Activated CD4-positive, CD25-positive, alpha-beta regulatory T cell treated with anti-CD3 and anti-CD28 coated beads, Interleukin-2, amount 50 U/mL, for 24 hours (primary cell): ENCODE data around the gene RNASE7.

ENCODE experiments used
- ATAC-seq, 2 donors: fragments of 150-1000 bp; cut with Tn5 transposase; one replicate each; pipeline ENCODE4 v1.10.0; 2021; ENCODE audit warnings: mild to moderate bottlenecking in 1 of 2, moderate library complexity in 1 of 2

RNASE7 gene

GRCh38 chr14:21069388-21070082 is 27.4 kb downstream of the RNASE7 start:
- ATAC-seq, result no peak

GRCh38 chr14:21070083-21070609 is 28.0 kb downstream of the RNASE7 start, which contains the start of gene ARHGEF40:
Gene ARHGEF40, plus strand, starts transcription at chr14:21070304. Its CDS starts 93 bp downstream, at chr14:21070397.
- no peak for ATAC-seq

GRCh38 chr14:21070610-21071224 is 28.6 kb downstream of the RNASE7 start:
- peak; percentile 16 to 21 for ATAC-seq

- peak; percentile 55 to 65 for ATAC-seq
Measured at GRCh38 chr14:21071225-21072030, 29.3 kb downstream of the RNASE7 start.

- ATAC-seq, result no peak
Measured at GRCh38 chr14:21072031-21072473, 29.9 kb downstream of the RNASE7 start.

GRCh38 chr14:21072781-21073339 is 30.7 kb downstream of the RNASE7 start:
- ATAC-seq, result no peak

- no peak for ATAC-seq
Measured at GRCh38 chr14:21073921-21074320, 31.8 kb downstream of the RNASE7 start.

GRCh38 chr14:21074398-21075272 is 32.5 kb downstream of the RNASE7 start:
- no peak for ATAC-seq

GRCh38 chr14:21075719-21076437 is 33.7 kb downstream of the RNASE7 start:
- ATAC-seq, result no peak

GRCh38 chr14:21077672-21078071 is 35.5 kb downstream of the RNASE7 start:
- no peak for ATAC-seq

GRCh38 chr14:21078287-21078686 is 36.1 kb downstream of the RNASE7 start:
- no peak for ATAC-seq

GRCh38 chr14:21078726-21079125 is 36.6 kb downstream of the RNASE7 start:
- ATAC-seq, result no peak

- ATAC-seq, result no peak
Measured at GRCh38 chr14:21081521-21082142, 39.5 kb downstream of the RNASE7 start.

- ATAC-seq, result no peak
Measured at GRCh38 chr14:21083565-21084325, 41.6 kb downstream of the RNASE7 start.

- ATAC-seq, result no peak
Measured at GRCh38 chr14:21084396-21084795, 42.2 kb downstream of the RNASE7 start.

- no peak for ATAC-seq
Measured at GRCh38 chr14:21084998-21085853, 43.1 kb downstream of the RNASE7 start.

GRCh38 chr14:21086908-21087293 is 44.7 kb downstream of the RNASE7 start:
- ATAC-seq, result no peak

- ATAC-seq, result peak; percentile 71 to 79
Measured at GRCh38 chr14:21087294-21088091, 45.3 kb downstream of the RNASE7 start.
